Left ventricle myocardium inferior (tissue), 1 donor: Measurements from ENCODE around the gene AOAH. TPM values are rescaled to one million over a fixed set of nuclear protein-coding genes. Genes with fewer than 3 reads are reported as not detected.

ENCODE experiments used
- DNase-seq: peaks from one replicate; pipeline ENCODE4 v3.0.0-alpha.2; 2020
- H3K27ac ChIP-seq: fragments of 200-600 bp; replicated peaks from 2 replicates; pipeline ENCODE4 v1.8.0; 2021
- H3K27me3 ChIP-seq: fragments of 200-600 bp; 2 replicates; pipeline ENCODE4 v1.8.0; 2021; ENCODE audit warnings: low read depth
- H3K36me3 ChIP-seq: fragments of 200-600 bp; 2 replicates; pipeline ENCODE4 v1.8.0; 2021
- H3K4me1 ChIP-seq: fragments of 200-600 bp; 2 replicates; pipeline ENCODE4 v1.8.0; 2021
- H3K4me3 ChIP-seq: fragments of 200-600 bp; 2 replicates; pipeline ENCODE4 v1.8.0; 2021; ENCODE audit warnings: mild to moderate bottlenecking, moderate library complexity
- H3K9me3 ChIP-seq: fragments of 200-600 bp; replicated peaks from 2 replicates; pipeline ENCODE4 v1.8.0; 2021
- intact Hi-C: fragments of 100-400 bp; cut with micrococcal nuclease; formaldehyde crosslinking; loops from one replicate; pipeline ENCODE4 v1.11.0; 2022
- total RNA-seq: library from RNA; stranded (reverse); fragmentation: NEBNext Ultra II Directional; extraction: Animal tissue kit (Norgen Biotek cat#: 25700); gene quantifications from one replicate; pipeline ENCODE4 v1.2.1, GENCODE V29; 2021
- TF ChIP-seq, protein P1 (sequence below): fragments of 200-600 bp; IDR thresholded peaks from 2 replicates; pipeline ENCODE4 v1.8.0; 2021; ENCODE audit warnings: antibody characterized with exemption, mild to moderate bottlenecking, borderline replicate concordance
- donor health status: DM: no; HTN: yes; CAD: no; lungs with severe emphysema.

The AOAH gene
- total RNA-seq, 1 donor from 2014 or later, result 1.9 TPM

DNA sequence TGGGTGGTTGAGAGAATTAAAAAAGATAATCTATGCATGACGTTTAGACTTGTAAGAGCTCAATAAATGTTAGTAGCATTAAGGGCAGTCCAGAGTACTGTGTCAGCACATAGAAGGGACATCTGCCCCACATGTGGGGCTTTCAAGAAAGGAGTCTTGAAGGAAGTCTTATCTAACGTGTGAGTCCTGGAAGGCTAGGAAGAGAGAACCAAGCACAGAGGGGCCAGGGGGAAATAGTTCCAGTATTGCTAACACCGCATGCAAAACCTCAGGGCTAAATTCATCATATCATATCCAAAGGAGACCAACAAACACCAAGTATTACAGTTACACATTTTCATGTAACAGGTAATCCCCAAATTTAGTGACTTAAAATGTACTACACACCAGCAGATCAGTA lies 122.7 kb downstream of the AOAH start:
- intact Hi-C loops, result no loop called here
- no peak for DNase-seq
- Histone ChIP-seq H3K9me3 (no peaks in the 10 kb centered on the region), H3K27me3 (no peaks in the 10 kb centered on the region), H3K4me1 (no peaks in the 10 kb centered on the region), H3K4me3 (no peak overlapping the region), H3K36me3 (no peaks in the 10 kb centered on the region), H3K27ac (no peak overlapping the region)
- TF ChIP-seq, protein P1, sequence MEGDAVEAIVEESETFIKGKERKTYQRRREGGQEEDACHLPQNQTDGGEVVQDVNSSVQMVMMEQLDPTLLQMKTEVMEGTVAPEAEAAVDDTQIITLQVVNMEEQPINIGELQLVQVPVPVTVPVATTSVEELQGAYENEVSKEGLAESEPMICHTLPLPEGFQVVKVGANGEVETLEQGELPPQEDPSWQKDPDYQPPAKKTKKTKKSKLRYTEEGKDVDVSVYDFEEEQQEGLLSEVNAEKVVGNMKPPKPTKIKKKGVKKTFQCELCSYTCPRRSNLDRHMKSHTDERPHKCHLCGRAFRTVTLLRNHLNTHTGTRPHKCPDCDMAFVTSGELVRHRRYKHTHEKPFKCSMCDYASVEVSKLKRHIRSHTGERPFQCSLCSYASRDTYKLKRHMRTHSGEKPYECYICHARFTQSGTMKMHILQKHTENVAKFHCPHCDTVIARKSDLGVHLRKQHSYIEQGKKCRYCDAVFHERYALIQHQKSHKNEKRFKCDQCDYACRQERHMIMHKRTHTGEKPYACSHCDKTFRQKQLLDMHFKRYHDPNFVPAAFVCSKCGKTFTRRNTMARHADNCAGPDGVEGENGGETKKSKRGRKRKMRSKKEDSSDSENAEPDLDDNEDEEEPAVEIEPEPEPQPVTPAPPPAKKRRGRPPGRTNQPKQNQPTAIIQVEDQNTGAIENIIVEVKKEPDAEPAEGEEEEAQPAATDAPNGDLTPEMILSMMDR, result no peak

DNA sequence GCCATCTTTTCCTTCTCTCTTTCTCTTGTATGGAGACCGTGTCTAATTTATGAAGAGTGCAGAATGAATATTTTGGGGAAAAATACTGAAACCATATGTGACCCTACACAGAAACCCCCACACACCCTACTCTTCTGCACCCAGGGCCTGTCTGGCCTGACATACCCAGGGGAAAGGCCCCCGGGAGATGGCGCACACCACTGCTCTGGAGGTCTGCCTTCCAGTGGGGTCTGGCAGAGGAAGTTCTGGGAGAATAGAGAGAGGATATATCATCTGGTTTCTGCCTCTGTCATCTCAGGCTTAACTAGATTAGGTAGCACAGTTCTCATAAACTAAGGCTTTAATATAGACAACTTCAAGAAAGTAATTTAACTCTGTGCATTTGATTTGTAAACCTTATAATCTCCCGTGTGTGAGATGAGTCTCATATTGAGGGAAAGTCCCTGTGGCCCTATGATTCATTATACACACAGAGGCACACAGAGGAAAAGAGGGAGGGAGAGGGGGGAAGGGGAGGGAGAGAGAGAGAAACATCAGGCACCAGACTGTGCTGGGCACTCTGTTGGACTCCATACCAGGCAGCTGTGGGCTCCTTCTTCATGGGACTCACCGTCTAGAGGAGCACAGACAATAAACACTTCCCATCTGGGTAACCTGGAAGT lies 123.3 kb downstream of the AOAH start:
- no peak for DNase-seq
- intact Hi-C loops, result no loop called here
- Histone ChIP-seq H3K27me3 (no peaks in the 10 kb centered on the region), H3K4me1 (no peaks in the 10 kb centered on the region), H3K27ac (no peak overlapping the region), H3K9me3 (no peaks in the 10 kb centered on the region), H3K4me3 (no peak overlapping the region), H3K36me3 (no peaks in the 10 kb centered on the region)
- TF ChIP-seq, protein P1, result no peak

DNA sequence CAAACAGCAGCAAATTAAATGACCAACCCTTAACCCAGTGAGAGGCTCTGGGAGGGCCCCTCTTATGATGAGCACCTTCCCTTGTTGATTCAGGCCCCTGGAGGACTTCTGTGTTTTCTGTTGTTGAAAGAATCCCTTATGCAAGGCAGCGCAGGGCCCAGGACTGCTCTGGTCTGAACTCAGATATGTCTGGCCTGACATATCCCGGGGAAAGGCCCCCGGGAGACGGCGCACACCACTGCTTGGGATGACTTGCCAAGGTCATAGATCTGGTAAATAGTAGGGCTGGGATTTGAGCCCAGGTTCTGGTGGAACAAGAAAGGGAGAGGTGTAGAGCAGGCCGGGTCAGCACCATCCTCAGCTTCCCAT lies 124.0 kb downstream of the AOAH start:
- Histone ChIP-seq H3K27me3 (no peaks in the 10 kb centered on the region), H3K4me1 (no peaks in the 10 kb centered on the region), H3K36me3 (no peaks in the 10 kb centered on the region), H3K27ac (no peak overlapping the region), H3K9me3 (no peaks in the 10 kb centered on the region), H3K4me3 (no peak overlapping the region)
- TF ChIP-seq, protein P1, result no peak
- intact Hi-C loops, result no loop called here
- DNase-seq, result no peak

DNA sequence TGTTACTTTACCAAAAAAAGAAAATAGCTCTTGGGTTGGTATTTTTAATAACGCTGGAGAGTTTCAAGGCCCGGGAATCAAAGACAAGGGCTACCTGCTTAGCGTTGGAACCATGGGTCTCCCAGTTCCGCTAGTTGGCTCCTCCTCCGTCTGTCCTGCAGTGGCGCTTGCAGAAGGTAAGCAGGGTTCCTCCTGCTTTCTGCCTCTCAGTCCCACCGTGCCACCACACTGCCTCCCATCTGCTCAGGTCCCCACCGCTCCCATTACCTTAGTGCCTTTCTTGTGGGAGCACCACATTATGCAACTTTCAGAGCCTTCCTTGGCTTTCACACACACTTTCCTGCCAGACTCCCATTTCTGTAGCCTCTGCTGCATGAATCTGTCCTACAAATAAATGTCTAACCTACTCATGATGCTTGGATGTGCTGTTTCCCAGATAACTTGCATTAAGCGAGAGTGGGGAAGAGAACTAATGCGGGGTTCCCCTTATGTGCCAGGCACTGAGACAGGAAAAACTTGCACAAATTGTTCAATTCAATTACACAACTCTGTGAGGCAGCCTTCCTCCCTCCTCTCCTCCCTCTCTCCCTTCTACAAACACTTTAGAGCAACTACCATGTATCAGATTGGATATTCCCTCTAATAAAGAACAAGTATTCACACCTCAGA lies 124.5 kb downstream of the AOAH start:
- no peaks in the 10 kb centered on the region for H3K9me3 ChIP-seq
- no peaks in the 10 kb centered on the region for H3K4me1 ChIP-seq
- no peak overlapping the region for H3K4me3 ChIP-seq
- intact Hi-C loops, result no loop called here
- no peaks in the 10 kb centered on the region for H3K36me3 ChIP-seq
- H3K27me3 ChIP-seq, result no peaks in the 10 kb centered on the region
- TF ChIP-seq, protein P1, result no peak
- H3K27ac ChIP-seq, result no peak overlapping the region
- DNase-seq, result no peak

DNA sequence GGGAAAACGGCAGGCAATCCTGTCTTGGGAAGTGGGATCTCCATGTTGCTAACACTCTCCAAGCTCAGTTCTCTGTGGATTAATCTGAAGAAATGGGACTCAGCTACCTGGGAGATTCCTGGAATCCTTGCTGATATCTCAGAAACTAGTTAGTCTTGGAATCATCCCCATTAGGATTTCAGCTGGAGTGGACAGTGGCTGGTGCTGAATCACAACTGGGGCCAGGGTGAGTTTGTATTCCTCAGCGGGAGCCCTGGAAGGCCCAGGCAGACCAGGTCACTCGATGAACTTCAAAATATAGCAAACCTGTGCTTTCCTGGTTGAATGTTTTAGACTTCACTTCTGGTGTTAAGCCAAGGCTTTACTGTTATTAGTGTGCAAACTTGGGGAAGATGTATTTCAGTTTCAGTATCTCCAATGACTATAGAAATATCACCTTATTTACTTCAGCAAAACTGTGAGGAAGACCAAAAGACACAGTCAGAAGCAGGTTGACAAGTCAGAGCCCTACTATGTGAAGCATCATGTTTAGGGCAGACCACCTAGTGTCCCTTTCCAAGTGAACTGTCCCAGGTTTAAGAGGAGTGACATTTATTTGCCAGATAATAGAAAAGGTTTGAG lies 126.1 kb downstream of the AOAH start:
- H3K9me3 ChIP-seq, result no peaks in the 10 kb centered on the region
- H3K27ac ChIP-seq, result no peak overlapping the region
- TF ChIP-seq, protein P1, result no peak
- H3K4me1 ChIP-seq, result no peaks in the 10 kb centered on the region
- H3K4me3 ChIP-seq, result no peak overlapping the region
- no peak for DNase-seq
- intact Hi-C loops, result no loop called here
- H3K36me3 ChIP-seq, result no peaks in the 10 kb centered on the region
- no peaks in the 10 kb centered on the region for H3K27me3 ChIP-seq
